Suprapubic skin (tissue), 4 donors: Measurements from ENCODE around the gene TMEM259. TPM values are rescaled to one million over a fixed set of nuclear protein-coding genes. Genes with fewer than 3 reads are reported as not detected.

Source experiments
- DNase-seq, 2 donors: peaks; one replicate each; pipeline ENCODE4 v3.0.0-alpha.2; 2019; ENCODE audit warnings: low spot score in 2 of 2
- H3K27ac ChIP-seq: fragments of 200-600 bp; sonication (generic); one replicate; pipeline ENCODE4 v1.5.1; 2019
- H3K27me3 ChIP-seq: fragments of 200-600 bp; sonication (generic); one replicate; pipeline ENCODE4 v1.5.1; 2019
- H3K36me3 ChIP-seq: fragments of 200-600 bp; sonication (generic); one replicate; pipeline ENCODE4 v1.5.1; 2019
- H3K4me1 ChIP-seq: fragments of 200-600 bp; sonication (generic); one replicate; pipeline ENCODE4 v1.5.1; 2019
- H3K4me3 ChIP-seq: fragments of 200-600 bp; sonication (generic); one replicate; pipeline ENCODE4 v1.5.1; 2019; ENCODE audit warnings: mild to moderate bottlenecking
- H3K9me3 ChIP-seq: fragments of 200-600 bp; sonication (generic); one replicate; pipeline ENCODE4 v1.5.1; 2019
- EP300 ChIP-seq: sonication (generic); formaldehyde crosslinking; IDR thresholded peaks from one replicate; pipeline ENCODE4 v1.6.1; 2017; ENCODE audit warnings: antibody characterized with exemption
- POLR2A ChIP-seq, 2 donors: fragments of 450-650 bp; IDR thresholded peaks; one replicate each; pipeline ENCODE4 v1.6.1; 2017; ENCODE audit warnings: antibody characterized with exemption in 2 of 2, mild to moderate bottlenecking in 2 of 2, moderate library complexity in 2 of 2
- POLR2AphosphoS5 ChIP-seq, 3 donors: sonication (generic); formaldehyde crosslinking; IDR thresholded peaks; one replicate each; pipeline ENCODE4 v1.6.1; 2017; ENCODE audit warnings: antibody characterized with exemption in 3 of 3
- WGBS: methylation state at CpG from one replicate; pipeline ENCODE4 v1.1.5; 2018; 5-methylcytosine and 5-hydroxymethylcytosine counted together
- total RNA-seq, 4 donors: library from RNA; depleted of rRNA; stranded (reverse); fragments of >200 nt; gene quantifications; one replicate each; pipeline ENCODE4 v1.1.0, GENCODE V29; 2016
- TF ChIP-seq, protein P1 (sequence below), 2 donors: fragments of 200-600 bp in 1 of 2; fragments of 450-650 bp in 1 of 2; sonication (generic) in 1 of 2; IDR thresholded peaks; one replicate each; pipeline ENCODE4 v1.5.1; 2016 to 2019; ENCODE audit warnings: antibody characterized with exemption in 2 of 2, mild to moderate bottlenecking in 1 of 2, moderate library complexity in 1 of 2

Gene TMEM259
- total RNA-seq, 4 donors from 2014 or later, result 165 to 349 (median 243) TPM

DNA sequence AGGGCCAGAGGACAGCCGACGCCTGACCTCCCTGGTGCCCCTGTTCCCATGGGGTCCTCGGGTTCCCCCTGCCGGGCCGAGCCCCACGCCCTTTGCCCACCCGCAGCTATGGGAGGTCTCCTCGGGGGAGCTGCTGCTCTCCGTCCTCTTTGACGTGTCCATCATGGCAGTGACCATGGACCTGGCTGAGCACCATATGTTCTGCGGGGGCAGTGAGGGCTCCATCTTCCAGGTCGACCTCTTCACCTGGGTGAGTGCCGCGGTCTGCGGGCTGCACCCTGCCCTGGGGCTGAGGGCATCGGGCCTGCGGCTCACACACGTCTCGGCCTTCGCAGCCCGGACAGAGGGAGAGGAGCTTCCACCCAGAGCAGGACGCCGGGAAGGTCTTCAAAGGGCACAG, 30.2 kb downstream of the TMEM259 start:
- WGBS, result 87% methylated on average over 3 of the region's 23 CpGs
- no peak for DNase-seq
- H3K36me3 ChIP-seq, result peaks cover 46% of the 10 kb centered on the region

DNA sequence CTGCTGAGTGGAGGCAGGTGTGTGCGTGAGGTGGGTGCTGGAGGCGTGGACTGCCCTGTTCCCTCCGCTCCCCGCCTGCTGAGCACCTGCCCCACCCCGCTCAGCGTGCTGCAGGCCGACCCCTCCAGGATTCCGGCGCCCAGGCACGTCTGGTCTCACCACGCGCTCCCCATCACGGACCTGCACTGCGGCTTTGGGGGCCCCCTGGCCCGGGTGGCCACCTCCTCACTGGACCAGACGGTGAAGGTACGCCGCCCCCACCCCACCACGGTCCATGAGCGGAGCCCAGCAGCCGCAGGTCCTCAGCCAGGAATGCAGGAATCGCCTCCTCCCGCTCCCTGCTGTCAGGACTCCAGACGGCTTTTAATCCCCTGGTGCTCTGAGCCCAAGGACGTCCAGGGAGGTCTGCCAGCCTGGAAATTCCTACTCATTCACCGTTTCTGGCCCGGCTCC, 30.8 kb downstream of the TMEM259 start:
- TF ChIP-seq POLR2A (IDR thresholded peaks at IDR 0.05) (no peak), EP300 (no peak), POLR2AphosphoS5 (IDR thresholded peaks at IDR 0.05) (no peak)
- TF ChIP-seq, protein P1, sequence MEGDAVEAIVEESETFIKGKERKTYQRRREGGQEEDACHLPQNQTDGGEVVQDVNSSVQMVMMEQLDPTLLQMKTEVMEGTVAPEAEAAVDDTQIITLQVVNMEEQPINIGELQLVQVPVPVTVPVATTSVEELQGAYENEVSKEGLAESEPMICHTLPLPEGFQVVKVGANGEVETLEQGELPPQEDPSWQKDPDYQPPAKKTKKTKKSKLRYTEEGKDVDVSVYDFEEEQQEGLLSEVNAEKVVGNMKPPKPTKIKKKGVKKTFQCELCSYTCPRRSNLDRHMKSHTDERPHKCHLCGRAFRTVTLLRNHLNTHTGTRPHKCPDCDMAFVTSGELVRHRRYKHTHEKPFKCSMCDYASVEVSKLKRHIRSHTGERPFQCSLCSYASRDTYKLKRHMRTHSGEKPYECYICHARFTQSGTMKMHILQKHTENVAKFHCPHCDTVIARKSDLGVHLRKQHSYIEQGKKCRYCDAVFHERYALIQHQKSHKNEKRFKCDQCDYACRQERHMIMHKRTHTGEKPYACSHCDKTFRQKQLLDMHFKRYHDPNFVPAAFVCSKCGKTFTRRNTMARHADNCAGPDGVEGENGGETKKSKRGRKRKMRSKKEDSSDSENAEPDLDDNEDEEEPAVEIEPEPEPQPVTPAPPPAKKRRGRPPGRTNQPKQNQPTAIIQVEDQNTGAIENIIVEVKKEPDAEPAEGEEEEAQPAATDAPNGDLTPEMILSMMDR (IDR thresholded peaks at IDR 0.05), result no peak
- Histone ChIP-seq H3K4me1 (peaks cover 5% of the 10 kb centered on the region), H3K4me3 (no peak overlapping the region), H3K36me3 (peaks cover 48% of the 10 kb centered on the region), H3K27me3 (peaks cover 4% of the 10 kb centered on the region), H3K27ac (no peak overlapping the region), H3K9me3 (no peaks in the 10 kb centered on the region)
- DNase-seq, result no peak
- 83% methylated on average over 5 of the region's 27 CpGs for WGBS

More for the DNA sequence above, 30.2 kb downstream of the TMEM259 start:
- no peak for TF ChIP-seq EP300
- no peak for TF ChIP-seq POLR2A (IDR thresholded peaks at IDR 0.05)
- TF ChIP-seq POLR2AphosphoS5 (IDR thresholded peaks at IDR 0.05), result no peak
- no peak overlapping the region for H3K27ac ChIP-seq
- peaks cover 1% of the 10 kb centered on the region for H3K4me1 ChIP-seq
- H3K4me3 ChIP-seq, result no peak overlapping the region
- no peaks in the 10 kb centered on the region for H3K9me3 ChIP-seq
- peaks cover 10% of the 10 kb centered on the region for H3K27me3 ChIP-seq

DNA sequence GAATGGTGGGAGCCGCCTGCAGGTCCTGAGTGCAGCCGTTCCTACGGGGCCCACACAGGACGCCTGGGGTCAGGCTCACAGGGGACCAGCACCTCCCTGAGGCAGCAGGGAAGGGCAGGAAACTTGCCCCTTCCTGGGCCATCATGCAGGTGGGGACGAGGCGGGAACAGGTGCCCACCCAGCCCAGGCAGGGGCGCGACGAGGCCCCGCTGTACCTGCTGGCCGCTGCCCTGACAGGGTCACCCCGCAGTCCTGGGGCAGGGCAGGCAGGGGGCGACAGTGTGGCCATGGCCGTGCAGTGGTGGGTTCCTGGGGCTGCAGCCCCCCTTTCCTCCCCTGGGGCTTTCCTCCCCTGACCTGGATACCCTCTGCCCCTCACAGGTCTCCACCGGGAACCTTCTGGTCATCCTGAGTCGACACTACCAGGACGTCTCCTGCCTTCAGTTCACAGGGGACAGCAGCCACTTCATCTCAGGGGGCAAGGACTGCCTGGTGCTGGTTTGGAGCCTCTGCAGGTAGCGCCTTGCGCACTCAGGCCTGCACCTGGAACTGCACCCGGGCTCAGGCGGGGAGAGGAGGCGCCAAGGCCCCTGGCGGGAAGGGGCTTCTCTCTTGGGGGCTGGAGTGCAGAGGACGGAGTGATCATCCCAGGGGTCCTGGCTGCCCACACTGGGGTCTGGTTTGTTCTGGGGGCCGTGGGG, 31.4 kb downstream of the TMEM259 start:
- Histone ChIP-seq H3K27me3 (no peaks in the 10 kb centered on the region), H3K27ac (no peak overlapping the region), H3K4me3 (no peak overlapping the region), H3K9me3 (no peaks in the 10 kb centered on the region), H3K4me1 (peaks cover 11% of the 10 kb centered on the region), H3K36me3 (peaks cover 48% of the 10 kb centered on the region)
- DNase-seq, result no peak
- 94% methylated on average over 8 of the region's 25 CpGs for WGBS
- TF ChIP-seq, protein P1 (IDR thresholded peaks at IDR 0.05), result no peak
- no peak for TF ChIP-seq POLR2AphosphoS5 (IDR thresholded peaks at IDR 0.05)
- TF ChIP-seq POLR2A (IDR thresholded peaks at IDR 0.05), result no peak
- no peak for TF ChIP-seq EP300

DNA sequence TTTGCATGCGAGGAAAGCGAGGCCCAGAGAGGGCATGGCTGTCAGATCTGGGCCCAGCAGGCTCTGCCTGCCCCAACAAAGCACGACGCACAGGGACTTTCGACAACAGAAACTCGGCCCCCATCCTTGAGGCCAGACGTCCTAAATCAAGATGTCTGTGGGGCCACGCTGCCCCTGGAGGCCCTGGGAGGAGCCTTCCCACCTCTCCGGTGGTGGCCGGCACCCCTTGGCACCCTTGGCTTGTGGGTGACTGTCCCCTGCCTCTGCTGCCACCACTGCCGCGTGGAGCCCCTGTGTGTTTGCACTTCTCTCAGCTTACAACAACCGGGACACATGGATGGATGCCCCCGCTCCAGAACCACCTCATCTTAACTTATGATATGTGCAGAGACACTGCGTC, 32.4 kb downstream of the TMEM259 start:
- H3K9me3 ChIP-seq, result no peaks in the 10 kb centered on the region
- H3K4me3 ChIP-seq, result no peak overlapping the region
- TF ChIP-seq POLR2A (IDR thresholded peaks at IDR 0.05) (no peak), POLR2AphosphoS5 (IDR thresholded peaks at IDR 0.05) (no peak), EP300 (no peak)
- TF ChIP-seq, protein P1 (IDR thresholded peaks at IDR 0.05), result no peak
- no peak overlapping the region for H3K27ac ChIP-seq
- peaks cover 17% of the 10 kb centered on the region for H3K4me1 ChIP-seq
- 80% methylated on average over 6 of the region's 15 CpGs for WGBS
- H3K36me3 ChIP-seq, result peaks cover 48% of the 10 kb centered on the region
- no peak for DNase-seq
- no peaks in the 10 kb centered on the region for H3K27me3 ChIP-seq

DNA sequence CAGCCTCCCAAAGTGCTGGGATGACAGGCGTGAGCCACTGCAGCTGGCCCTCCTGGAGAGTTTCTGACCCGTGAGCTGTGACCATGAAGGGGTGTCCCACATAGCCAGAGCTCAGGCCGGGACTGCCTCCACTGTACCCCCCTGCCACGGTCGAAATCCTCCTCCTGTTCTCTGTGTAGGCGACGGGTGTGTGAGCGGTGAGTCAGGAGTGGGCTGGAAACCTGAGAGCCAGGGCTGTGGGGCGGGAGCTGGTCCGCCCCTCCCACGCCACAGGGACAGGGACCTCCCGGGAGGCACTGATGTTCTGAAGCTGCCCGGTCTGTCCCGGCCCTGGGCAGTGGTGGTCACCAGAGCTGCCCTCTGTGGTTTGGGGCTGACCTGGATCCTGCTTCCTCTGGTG, 32.8 kb downstream of the TMEM259 start:
- H3K9me3 ChIP-seq, result no peaks in the 10 kb centered on the region
- H3K4me1 ChIP-seq, result peaks cover 21% of the 10 kb centered on the region
- no peak for DNase-seq
- H3K27ac ChIP-seq, result no peak overlapping the region
- H3K4me3 ChIP-seq, result no peak overlapping the region
- H3K27me3 ChIP-seq, result no peaks in the 10 kb centered on the region
- 90% methylated on average over 2 of the region's 14 CpGs for WGBS
- H3K36me3 ChIP-seq, result peaks cover 46% of the 10 kb centered on the region
- TF ChIP-seq POLR2AphosphoS5 (IDR thresholded peaks at IDR 0.05), result no peak
- TF ChIP-seq EP300, result no peak
- TF ChIP-seq, protein P1 (IDR thresholded peaks at IDR 0.05), result no peak
- no peak for TF ChIP-seq POLR2A (IDR thresholded peaks at IDR 0.05)
